ENCODE results near the gene PROX1.

Gene PROX1

DNA sequence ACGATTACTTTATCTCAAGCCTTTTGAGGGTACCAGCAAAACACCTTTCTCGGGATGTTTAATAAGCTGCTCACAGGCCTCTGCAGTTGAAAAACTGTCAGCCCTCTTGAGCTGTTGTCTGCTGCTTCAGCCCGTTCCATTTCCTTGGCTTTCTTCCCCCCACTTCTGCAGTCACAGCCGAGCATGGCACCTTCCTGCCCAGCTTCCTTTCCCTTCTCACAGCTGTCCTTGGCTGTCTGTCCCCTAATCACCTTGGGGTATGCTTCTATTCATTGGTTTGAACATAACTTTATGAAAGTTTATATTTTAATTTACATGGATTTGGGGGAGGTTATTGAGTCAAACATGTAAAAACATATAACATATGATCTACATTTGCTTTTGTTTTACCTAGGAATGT lies 6.9 kb upstream of the PROX1 start:
- no peak for DNase-seq

DNA sequence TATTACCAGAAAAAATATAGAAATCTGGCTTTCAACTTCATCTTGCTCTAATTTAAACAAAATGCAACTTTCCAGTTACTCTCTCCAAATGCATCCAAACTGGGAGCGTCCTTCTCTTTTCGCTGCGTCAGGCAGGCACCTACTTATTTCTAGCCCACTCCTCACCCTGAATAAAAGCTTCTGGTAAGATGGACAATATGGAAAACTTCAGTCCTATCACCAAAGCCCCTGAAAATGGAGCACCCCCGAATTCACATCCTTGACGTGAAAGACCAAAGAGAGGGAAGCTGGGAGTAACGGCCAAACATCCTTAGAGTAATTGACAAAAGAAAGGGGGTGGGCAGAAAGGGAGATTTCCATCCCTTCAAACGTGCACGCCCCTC lies 5.5 kb upstream of the PROX1 start:
- DNase-seq = no peak

DNA sequence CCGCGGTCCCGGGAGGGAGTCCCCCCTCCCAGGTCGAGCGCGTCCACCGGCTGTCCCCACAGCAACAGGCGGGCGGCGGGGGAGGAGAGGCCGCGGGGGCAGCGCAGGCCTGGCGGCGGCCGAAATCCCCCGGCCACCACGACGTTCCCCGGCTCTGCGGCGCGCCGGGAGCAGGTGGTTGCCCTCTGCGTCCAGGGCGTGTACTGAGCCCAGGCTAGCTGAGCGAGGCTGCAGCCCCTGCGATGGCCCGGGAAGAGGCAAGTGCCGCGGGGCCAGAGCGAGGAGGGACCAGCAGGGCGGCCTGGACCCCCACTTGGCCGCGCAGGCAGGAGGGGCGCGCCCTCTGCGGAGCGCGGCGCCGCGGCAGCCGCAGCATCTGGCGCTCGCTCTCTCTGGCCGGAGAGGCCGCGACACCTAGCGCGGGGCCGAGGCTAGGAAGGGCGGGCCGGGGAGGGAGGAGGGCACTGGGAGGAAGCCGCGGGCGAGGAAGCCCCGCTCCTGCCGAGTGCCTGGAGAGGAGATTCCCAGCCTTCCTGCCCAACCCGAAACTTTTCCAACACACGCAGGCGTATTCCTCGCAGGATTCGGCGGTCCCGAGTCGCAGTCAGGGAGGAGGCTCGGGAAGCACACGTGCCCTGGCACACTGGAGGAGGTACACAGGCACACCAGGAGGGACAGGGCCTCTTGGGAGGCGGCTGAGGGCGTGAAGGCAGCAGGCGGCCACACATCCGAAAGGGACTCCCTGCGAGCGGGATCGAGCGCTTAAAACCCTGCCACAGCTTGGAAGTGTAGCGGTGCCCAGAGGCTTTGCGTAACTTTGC lies 4.9 kb upstream of the PROX1 start:
- DNase-seq = no peak

DNA sequence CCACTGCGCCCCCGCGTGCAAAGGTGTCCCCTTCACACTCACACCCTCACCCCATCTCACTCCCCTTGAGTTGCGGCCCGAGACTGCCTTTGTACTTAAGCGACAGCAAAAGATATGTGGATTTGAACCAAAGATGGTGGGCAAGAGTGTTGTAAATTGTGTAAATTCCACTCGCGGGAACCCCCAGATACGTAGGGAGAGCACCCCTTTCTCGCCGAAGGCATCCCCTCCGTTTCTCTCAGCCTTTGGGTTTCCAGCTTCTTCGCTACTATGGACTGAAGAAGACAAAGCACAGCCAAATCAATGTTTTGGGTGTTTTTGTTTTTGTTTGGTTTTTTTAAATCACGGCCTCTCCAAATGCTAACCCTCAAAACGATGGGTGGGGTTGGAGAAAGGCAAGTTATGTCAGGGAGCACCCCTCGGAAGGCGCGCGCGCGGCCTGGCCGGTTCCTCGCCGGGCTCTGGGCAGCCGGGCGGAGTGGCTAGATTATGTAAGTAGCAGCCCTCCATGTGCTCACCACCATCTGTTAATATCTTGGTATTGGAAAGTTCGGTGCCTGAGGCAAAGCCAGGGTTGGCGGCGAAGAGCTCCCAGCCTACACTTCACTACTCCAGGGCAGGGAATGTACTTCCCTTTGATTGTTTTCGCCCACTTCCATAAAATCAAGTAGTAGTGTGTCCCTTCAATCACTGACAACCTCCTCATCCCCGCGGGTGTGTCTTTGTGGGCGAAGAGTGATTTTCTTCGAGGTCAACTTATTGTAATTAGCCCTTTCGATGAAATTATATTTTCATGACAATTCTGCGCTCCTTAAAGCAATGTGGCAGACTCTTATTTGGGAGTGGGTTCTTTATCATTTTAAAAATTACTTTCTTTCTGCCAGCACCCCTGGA lies 4.0 kb upstream of the PROX1 start:
- no peak for DNase-seq

DNA sequence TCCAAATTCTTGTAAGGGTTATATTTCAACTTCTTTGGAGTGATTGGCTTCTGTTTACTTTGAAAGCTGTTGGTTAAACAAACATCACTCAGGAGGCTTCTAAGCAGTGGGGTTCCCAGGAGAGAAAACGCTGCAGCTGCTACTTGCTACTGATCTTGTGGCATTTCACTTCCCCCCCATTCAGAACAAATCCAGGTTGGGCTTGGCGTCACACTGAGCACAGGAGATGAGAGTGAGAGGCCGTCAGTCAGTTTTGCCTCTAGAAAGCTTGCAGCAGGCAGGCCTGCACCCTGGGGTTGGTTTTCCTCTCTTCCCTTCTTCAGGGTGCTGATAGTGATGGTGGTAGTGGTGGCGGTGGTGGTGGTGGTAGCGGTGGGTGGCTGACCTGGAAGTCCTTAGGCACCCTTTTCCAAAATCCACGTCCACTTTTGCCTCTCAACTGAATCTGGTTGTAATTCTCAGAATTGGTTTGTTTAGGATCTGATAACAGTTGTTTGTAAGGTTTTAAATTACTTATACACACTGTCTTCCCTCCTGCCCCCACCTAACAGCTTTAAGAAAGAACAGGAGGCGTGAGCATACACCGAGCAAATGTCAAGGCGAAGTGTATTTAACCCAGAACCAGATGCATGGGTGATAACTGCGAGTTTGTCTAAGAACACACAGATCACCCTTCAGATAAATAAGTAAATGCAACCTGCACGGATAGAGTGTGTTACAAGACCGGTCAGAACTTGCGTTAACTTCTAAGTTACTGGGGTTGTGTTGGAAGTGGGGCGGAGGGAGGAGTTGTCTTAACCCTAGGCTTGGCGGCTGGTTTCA lies 3.2 kb upstream of the PROX1 start:
- DNase-seq = no peak

DNA sequence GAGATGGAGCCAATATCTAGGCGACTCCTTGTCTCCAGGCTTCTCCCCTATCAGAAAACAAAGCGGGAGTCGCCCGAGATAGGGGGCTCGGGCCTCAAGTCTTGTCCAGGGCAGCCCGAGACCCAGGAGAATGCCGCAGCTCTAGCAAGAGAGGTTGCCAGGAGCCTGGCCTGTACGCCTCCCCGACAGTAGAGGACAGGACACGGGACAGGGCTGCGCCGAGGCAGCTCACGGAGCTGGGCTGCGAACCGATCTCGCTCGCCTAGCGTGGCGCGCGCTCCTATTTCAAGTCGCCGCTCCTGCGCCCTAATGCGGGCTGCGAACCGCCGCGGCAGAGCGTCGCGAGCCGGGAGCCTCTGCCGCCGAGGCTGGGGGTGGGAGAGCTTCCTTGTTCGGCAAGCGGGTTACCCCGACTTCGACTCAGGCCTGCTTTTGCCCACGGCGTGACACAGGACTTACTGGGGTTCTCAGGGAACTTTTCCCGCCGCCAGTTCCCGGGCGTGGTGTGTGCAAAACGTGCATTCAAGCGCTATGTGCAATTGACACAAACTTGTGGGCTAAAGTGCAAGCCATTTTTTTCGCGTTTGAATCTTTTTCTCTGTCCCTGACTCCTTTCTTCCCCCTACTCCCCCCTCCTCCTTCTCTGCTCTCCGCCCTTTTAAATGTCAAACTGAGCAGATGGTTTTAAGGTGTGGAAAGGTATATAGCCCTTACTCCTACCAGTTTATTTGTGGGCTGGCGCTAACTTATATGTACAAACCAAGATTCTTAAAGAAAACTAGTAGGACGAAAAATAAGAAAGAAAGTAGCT lies 2.4 kb upstream of the PROX1 start:
- DNase-seq = no peak

DNA sequence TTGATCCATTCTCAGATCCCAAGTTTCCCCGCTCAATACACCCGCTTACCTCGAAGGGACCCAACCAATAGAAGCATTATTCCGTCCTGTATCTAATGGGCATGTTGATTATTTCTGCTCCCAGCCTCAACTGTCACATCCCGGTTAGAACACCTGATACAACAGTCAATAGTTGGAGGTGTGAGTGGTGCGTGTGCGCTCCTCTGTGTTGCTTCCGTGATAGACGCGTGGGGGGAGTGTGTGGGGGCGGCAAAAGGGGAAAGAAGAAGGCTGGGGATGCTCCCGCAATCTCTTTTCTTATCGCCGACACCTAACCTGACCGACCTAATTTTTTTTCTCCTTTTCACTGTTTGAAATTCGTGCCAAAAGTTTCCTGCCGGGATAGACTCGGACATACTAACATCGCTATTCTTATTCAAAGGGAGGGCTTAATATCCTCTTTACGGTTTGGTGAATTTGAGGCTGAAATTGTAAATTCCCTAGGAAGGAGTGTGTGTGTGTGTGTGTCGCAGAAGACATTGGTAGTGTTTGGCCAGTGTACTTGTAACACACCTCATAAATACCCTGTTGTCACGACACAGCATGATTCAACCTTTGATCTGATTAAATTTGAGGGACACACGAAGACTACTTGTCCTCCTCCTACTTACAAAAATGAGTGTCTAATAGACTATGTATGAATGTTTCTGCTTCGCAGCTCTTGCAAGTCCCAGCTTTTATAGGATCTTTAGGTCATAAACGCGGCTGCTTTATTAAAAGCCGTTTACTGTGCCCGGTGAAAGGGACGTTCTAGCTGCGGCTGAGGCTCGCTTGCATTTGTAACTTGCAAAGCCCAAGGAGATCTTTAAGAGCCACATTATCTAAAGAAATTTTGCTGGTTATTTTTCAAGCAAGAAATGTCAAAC lies 1.5 kb upstream of the PROX1 start:
- DNase-seq = no peak

DNA sequence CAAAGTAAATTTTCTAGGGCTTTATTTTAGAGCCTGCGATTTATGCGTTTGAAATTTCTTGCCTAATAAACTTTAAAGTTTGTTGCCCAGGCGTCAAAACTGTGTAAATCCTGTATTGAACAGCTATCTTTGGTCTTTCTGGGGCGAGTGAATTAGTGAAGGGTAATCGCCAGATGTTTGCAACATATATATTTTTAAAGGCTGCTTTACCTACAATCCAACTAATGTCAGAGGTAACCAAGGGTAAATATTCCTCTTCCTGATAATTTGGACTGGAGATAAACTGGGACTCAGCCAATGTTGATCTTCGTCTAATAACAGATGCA lies 885 bp upstream of the PROX1 start:
- DNase-seq = no peak

DNA sequence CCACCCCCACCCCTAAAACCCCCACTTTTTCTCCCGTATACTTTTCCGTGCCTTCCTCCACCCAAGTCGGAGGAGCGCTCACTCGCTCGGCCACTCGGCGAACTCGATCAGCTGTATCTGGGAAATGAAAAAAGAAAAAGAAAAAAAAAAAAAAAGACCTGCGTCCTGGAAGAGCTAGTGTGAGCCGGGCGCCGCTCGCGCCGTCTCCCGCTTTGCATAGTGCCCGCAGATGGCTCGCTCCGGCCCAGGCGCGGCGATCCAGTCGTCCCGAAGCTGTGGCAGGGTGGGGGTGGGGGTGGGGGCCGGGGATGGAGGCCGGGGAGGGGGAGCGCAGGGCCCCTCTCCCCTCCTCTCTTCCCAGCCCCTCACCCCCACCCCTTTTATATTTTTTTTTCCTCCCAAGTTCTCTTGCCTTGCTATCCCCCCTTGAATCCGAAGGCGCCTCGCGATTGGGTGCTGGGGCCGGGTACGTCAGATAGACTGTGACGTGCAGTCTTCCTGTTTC lies 299 bp upstream of the PROX1 start:
- DNase-seq = no peak

DNA sequence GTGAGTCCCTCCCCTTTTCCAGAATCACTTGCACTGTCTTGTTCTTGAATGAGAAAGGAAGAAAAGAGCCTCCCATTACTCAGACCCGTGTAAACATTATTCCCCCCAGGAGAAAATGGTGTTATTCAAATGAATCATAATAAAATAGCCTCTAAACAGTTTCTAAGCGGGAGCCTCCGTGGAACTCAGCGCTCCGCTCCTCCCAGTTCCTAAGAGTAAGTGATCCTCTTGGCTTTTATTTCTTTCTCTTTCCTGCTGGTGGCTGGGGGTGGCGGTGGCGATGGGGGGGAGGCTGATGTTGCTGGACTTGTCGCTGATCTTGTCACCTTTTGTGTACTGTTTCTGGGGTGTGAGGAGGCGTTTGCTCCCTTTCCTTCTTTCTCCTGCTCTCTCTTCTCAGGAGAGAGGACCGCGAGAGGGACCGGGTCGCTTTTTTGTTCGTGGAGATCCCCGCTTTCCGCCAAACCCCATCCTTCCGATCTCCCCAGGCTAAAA lies 781 bp downstream of the PROX1 start:
- DNase-seq = no peak

DNA sequence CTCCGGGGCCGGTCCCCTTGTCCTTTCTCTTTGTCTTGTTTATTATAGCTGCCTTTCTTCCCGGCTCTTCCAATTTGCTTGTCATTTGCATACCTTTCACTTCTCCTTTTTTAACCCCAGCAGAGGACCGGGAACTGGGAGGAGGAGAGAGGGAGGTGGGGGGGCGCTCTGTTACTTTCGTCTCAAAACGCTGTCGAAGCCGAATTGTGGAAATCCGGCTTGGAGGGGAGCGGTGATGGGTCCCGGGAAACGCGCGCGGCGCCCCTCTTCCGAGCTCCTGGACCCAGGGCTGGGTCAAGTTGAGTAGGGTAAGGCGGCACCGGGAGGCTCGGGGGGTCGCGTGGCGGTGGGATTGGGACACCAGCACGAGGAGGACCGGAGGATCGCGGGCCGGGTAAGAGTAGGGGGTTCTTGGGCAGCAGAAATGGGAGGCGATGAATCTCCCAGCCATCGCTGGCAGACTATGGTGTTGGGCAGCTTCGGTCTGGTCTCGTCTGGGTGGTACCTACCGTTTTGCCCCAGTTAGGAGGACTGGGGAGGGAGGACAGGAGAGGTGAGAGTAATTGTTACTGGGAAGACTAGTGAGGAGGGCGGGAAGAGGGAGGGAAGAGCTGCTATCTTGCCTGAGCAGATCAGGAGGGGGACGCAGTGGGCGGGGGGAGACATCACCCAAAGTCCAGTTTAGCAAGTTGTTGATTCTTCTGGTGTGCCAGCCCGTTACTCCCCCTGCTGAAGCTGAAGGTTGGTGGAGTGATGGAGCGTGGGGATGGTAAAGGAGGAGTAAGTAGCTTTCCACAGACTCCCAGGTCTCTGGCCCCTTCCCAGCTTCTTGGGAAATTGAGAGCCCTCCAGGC lies 1.5 kb downstream of the PROX1 start:
- no peak for DNase-seq

DNA sequence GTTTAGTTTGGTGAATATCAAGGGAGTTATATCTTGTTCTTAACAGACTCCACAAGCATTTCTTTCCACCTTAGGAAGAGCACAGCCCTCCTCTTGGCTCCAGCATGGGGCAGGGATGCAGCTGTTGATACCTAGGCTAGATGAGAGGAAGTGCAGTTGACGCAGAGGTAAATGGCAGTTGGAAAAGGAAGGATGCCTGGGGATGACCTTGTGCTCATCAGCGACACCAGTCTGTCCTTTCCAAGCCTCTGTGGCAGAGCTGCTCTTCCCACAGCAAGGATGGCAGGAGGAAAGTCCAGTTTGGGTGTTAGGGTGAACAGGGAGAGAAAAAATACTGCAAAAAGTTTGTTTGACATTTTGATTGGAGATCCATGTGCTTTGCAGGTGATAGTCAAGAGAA lies 6.2 kb downstream of the PROX1 start:
- no peak for DNase-seq

DNA sequence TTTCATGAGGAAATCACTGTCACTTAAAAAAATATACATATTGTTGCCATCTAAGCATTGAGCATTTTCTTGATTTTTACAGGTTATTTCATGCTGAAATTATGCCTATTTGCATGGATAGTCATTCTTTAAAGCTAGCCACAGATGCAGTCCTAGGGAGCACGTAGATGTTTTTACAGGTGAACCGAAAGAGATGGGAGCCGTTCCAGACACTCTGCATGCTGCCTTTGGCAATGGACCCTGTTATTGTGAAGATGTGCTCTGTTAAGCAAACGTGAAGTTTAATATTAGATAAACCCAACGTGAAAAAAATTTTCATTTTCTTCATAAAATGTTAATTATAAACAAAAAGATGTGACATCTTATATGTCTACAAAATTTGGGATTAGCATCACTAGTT lies 7.1 kb downstream of the PROX1 start:
- DNase-seq = no peak

DNA sequence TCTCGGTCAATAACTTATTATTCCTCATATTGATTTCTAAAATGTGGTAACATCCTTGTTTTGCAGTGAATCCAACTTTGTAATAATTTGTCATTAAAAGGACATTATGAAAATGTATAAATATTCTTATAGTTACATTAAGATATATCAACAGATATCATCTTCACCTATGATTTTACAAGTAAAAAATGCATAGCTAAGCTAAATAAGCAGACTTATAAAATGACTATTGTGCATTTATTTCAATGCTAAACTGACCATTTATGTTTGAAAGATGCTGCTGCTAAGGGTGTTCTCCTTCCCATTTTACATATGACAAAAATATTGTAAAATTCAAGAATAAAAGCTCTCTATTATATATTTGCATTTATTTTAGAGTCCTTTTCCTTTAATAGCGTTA lies 7.8 kb downstream of the PROX1 start:
- no peak for DNase-seq

DNA sequence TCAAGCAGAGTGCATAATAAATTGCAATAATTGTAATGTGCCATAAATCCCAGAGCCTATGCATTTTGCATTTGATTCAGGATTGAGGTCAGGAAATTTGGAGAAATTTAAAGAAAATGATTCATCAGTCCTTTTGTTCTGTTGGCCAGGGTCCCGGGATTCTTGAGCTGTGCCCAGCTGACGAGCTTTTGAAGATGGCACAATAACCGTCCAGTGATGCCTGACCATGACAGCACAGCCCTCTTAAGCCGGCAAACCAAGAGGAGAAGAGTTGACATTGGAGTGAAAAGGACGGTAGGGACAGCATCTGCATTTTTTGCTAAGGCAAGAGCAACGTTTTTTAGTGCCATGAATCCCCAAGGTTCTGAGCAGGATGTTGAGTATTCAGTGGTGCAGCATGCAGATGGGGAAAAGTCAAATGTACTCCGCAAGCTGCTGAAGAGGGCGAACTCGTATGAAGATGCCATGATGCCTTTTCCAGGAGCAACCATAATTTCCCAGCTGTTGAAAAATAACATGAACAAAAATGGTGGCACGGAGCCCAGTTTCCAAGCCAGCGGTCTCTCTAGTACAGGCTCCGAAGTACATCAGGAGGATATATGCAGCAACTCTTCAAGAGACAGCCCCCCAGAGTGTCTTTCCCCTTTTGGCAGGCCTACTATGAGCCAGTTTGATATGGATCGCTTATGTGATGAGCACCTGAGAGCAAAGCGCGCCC lies 8.7 kb downstream of the PROX1 start:
- no peak for DNase-seq

DNA sequence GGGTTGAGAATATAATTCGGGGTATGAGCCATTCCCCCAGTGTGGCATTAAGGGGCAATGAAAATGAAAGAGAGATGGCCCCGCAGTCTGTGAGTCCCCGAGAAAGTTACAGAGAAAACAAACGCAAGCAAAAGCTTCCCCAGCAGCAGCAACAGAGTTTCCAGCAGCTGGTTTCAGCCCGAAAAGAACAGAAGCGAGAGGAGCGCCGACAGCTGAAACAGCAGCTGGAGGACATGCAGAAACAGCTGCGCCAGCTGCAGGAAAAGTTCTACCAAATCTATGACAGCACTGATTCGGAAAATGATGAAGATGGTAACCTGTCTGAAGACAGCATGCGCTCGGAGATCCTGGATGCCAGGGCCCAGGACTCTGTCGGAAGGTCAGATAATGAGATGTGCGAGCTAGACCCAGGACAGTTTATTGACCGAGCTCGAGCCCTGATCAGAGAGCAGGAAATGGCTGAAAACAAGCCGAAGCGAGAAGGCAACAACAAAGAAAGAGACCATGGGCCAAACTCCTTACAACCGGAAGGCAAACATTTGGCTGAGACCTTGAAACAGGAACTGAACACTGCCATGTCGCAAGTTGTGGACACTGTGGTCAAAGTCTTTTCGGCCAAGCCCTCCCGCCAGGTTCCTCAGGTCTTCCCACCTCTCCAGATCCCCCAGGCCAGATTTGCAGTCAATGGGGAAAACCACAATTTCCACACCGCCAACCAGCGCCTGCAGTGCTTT lies 9.4 kb downstream of the PROX1 start:
- no peak for DNase-seq

DNA sequence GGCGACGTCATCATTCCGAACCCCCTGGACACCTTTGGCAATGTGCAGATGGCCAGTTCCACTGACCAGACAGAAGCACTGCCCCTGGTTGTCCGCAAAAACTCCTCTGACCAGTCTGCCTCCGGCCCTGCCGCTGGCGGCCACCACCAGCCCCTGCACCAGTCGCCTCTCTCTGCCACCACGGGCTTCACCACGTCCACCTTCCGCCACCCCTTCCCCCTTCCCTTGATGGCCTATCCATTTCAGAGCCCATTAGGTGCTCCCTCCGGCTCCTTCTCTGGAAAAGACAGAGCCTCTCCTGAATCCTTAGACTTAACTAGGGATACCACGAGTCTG lies 10.0 kb downstream of the PROX1 start:
- no peak for DNase-seq

DNA sequence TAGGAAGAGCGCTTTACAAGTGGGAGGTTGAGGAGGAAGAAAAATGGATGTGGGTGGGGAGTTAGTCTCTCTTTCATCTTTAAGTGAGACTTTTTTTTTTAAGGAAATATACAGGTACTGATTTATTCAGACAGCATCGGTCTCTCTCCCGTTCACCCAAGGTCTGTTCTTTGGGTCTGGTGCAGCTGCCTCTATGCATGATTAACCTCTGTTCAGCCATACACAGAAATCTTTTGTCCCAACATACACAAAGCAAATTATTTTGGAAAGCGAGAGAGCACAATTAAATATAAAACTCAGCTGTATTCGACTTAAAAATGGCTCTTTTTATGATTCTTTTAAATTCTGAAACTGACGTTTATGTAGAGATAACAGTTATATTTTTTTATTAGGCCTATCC lies 11.0 kb downstream of the PROX1 start:
- DNase-seq = no peak

DNA sequence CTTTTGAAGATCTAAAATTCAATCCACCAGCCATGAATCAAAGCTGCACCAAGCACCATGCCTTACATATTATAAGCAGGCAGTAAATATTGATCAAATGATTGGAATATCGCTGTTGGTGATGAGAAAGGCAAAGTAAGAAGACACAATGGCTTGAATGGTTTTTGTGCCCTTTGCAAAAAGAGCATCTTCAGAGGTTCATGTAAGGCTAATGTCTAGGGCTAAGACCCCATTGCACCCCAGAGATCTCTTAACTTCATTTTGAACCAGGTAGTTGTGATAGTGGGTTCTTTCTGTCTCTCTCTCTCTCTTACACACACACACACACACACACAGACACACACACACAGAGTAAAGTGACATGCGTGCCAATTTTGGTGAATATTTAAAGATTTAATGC lies 12.0 kb downstream of the PROX1 start:
- no peak for DNase-seq
